GM04503 (cell line): ENCODE data around the gene KLHL36.
A peak's percentile ranks its signal among the peaks of the same experiment; 100 is the strongest.
"Not testable (repeated sequence)": the region's sequence is repeated elsewhere in the genome, so short reads cannot be mapped to it uniquely, and the experiment has no call there.

Source experiments
- DNase-seq: peaks from one replicate; pipeline ENCODE4 v3.0.0-alpha.2; 2012; ENCODE audit warnings: low read depth

The KLHL36 gene

DNA sequence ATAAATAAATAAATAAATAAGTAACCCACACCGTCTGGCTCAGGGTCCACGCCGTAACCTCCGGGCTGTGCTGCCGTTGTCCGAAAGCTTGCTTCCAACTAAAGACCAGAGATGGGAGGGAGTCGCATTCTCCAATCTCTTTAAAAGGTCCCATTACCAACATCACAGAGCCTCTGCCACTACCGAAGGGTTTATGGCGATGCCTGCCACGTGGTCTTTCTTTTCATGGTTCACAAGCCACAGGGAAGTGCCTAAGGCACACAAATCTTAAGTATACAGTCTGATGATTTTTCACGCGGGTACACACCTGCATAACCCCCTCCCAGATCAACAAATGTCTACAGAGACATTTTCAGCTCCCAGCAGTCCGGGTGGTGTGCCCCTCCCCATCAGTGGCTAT is 31.8 kb upstream of the KLHL36 start:
- DNase-seq, result no peak

DNA sequence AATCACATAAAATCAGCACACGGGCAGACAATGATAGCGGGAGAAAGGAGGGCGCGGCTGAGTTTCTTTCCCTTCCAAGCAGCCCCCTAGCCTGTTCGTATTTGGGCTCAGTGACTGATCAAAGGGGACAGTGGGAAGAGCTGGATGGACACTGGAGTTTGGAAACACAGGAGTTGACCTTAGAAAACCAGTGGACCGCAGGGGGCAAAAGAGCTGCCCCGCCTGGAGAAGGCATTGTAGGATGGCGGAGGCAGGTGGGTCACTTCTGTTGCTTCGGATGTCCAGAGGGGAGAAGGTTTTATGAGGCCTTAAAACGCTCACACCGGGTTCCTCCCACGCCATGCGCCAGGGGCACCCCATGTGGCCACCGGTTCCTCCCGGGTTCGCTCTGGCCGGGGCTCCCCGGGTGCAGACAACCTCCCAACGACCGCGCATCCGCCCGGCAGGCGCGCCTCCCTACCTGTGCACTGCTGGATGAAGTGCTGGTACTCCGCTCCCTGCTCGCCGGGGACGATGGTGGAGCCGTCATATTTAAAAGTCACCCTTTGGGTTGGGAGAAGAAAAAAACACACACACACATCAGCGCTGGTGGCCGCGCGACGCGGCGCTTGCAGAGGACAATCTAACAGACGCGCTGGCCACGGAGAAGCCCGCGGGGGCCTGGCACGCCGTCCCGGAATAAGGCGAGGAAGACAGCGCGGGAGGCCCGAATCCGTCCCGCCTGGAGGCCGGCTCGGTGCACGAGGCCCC is 31.1 kb upstream of the KLHL36 start:
- DNase-seq, result no peak

DNA sequence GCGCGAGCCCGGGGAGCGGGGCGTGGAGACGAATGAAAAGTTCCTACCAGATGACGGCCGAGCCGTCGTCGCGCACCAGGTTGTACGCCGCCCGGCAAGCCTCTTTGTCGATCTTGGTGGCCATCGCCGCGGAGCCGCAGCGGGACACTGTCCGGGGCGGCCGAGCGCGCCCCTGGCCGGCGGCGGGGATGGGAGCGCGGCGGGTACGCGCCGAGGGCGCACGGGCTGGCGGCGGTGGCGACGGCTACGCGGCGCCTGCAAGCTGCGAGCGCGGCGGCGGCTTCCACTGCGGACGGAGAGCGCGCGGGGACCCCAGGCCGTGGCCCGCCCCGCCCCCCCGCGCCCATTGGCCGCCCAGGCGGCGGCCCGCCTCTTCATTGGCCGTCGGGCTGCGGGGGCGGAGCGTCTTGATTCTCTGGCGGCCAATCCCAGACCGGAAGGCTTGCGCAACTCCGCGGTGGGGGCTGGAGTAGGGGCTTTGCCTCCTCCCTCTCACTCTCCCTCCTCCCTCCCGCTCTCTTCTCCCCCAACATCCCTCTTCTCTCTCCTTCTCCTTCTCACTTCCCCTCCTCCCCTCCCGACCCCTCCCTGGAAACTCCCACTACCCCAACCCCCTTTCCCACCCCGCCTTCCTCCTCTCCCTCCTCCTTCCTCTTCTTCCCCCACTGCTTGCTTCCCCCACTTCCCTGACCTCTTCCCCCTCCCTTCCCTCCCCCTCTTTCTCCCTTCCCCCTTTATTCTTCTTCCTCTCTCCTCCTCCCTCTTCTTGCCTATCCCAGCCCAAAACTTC is 30.3 kb upstream of the KLHL36 start, which contains the start of gene COTL1:
TSS of gene COTL1 (minus strand) at position 288 of the 790 bp plus-strand sequence. CDS start at position 124, 164 bp downstream.
- peak; percentile 83 for DNase-seq

DNA sequence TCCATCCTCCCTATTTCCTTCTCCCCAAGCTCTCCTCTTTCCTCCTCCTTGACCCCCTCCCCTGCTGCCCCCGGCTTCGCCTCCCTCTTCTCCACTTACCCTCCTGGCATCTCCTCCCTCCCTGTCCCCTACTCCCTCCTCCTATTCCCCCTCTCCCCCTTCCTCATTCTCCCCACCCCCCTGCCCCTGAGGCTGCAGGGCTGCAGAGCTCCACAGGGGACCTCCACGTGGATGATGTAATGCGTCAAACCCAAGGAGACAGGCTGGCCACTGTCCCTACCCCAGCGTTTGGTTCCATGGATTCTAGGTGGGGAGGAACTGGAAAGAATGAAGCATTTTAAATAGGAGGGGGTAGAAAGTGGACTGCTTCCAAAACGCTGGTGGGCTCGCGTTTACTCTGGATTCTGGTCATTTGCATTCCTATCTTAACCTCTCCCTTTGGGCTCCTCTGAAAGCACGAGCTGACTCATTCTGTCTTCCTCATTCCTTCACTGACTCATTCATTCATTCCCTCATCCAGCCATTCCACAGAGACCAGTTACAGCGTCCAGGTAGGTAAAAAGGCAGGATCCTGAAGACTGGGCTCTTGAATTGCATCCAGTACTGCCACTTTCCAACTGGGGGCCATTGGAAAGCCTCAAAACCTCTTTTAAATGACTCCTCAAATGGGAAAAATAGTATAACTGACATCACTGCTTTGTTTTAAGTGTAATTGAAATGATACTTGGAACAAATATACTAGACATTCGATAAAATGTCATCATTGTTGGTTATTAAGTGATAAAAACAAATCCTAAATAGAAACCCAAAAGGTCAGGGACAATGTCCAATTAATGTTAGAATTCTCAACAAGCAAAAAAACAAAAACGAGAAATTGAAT is 29.5 kb upstream of the KLHL36 start:
- DNase-seq, result peak; percentile 96

DNA sequence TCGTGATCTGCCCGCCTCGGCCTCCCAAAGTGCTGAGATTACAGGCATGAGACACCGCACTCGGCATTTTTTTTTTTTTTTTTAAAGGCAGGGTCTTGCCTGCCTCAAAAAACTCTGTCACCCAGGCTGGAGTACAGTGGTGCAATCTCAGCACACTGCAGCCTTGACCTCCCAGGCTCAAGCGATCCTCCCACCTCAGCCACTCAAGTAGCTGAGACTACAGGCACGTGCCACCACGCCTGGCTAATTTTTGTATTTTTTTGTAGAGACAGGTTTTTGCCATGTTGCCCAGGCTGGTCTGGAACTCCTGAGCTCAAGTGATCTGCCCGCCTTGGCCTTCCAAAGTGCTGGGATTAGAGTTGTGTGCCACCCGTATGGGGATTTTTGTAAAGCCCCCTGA is 27.4 kb upstream of the KLHL36 start:
- not testable (repeated sequence) for DNase-seq

DNA sequence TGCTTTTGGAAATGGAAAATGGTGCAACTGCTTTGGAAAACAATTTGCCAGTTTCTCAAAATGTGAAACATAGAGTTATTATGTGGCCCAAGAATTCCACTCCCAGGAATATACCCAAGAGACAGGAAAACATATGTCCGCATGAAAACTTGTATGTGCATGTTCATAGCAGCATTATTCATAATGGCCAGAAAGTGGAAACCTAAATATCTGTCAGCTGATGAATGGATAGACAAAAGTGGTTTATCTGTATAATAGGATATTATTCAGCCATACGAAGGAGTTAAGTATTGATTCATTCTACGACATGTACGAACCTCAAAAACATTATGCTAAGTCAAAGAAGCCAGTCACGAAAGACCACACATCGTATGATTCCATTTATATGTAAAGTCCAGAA is 22.8 kb upstream of the KLHL36 start:
- DNase-seq, result no peak

DNA sequence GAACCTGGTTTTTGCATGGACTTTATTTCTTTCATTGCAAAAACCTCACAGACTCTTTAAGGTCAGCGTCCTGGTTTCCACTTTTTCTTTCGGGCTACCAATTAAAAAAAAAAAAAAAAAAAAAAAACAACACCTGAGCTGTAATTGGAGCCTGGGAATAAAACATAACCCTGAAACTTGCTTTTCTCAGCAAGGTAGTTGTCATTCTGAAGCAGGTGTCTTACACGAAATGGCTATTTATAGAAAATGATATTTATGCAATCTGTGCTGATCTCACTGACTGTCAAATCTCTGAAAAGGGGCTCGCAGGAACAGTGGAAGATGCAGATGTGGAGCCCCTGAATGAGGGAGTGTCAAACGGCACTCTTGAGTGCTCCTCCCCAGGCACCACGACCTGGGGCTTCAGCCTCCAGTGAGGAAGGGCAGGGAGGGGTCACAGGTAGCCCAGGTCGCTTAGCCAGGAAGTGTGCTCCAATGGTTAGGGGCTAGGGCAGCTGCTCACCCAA is 20.0 kb upstream of the KLHL36 start:
- DNase-seq, result no peak

DNA sequence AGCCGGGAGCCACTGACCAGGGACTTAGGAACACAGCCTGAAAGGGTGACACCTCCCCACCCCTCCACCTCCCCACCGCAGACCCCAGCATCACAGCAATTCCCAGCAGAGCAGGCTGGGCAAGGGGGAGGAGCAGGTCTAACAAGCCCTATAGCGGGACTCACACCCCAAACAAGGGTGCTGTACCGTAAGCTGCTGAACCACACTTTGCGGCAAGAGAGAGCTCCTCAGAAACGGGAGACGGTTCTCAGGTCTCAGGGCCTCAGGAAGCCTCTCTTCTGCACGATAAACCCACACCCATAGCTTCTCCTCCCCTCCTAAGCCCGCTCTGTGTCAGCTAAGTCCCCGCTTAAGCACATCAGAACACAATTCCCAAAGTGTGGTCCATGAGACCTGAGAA is 18.7 kb upstream of the KLHL36 start:
- DNase-seq, result no peak

DNA sequence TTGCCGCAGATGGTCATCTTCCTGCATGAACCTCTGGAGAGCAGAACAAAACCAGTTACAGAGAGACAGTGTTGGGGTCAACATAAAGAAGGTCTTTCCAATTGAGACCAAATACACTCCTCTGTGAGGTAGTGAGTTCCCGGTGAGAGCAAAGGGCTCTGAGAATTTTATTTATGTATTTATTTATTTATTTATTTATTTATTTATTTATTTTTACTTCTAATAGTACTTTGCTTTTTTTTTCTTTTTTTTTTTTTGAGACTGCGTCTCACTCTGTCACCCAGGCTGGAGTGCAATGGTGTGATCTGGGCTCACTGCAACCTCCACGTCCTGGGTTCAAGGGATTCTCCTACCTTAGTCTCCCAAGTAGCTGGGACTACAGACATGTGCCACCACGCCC is 18.3 kb upstream of the KLHL36 start:
- DNase-seq, result no peak

DNA sequence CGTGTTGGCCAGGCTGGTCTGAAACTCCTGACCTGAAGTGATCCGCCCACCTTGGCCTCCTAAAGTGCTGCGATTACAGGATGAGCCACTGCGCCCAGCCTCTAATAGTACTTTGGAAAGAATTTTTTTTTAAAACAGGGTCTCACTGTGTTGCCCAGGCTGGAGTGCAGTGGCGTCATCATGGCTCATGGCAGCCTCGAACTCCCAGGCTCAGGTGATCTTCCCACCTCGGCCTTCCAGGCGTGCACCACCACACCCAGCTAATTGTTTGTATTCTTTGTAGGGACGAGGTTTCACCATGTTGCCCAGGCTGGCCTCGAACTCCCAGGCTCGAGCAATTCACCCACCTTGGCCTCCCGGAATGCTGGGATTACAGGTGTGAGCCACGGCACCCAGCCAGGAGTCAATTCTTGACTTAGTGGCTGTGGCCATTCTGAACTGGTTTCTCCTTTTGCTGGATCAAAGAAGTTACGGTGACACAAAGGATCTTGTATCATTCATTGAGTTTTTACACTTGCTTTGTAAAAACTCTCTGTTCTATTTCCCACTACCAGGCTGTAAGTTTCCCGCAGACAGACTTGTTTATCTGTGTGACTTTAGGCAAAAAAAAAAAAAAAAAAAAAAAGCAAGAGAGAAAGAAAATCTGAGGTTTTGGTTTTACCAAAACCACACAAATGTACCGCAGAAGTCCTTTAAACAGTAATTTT is 17.7 kb upstream of the KLHL36 start:
- DNase-seq, result no peak

DNA sequence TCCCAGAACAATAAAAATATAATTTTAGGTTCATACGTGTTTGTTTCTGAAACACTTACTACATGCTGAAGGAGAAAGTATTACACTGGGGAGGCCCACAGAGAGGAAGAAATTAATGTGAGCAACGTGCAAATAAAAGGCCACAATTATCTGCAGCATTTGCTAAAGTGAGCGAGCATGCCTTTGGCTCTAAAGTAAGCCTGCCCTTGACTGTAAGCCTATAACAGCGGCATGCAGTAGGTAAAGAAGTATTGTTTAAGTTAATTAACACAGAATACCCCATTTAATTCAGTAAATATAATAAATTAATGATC is 17.2 kb upstream of the KLHL36 start:
- DNase-seq, result no peak

DNA sequence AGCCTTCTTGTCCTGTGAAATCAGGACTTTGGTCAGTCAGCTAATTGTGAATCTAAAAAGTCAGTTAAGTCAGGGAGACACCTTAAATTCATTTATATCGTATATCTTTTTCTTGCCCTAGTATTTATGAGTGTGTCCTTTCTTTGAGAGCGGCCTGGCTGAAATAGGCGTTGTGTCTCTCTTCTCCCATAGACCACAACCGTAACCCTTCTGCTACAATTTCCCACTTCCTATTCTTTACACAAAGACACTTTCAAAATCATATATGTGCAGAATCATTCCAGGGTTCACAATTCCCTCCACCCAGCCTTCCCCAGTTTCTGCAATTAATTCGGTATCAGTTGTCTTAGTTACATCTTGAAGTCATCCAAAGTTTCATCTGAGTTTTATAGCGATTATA is 16.4 kb upstream of the KLHL36 start:
- no peak for DNase-seq

DNA sequence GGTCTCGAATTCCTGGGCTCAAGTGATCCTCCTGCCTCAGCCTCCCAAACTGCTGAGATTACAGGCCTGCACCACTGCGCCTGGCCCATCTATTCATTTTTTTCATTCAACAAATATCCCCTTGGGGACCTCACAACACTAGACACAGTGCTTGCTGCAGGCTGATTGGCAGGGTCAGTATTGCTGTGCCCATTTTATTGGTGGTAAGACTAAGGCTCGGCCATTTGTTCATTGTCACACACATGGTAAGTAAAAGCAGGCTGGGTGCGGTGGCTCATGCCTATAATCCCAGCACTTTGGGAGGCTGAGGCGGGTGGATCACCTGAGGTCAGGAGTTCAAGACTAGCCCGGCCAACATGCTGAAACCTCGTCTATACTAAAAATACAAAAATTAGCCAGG is 15.4 kb upstream of the KLHL36 start:
- not testable (repeated sequence) for DNase-seq

DNA sequence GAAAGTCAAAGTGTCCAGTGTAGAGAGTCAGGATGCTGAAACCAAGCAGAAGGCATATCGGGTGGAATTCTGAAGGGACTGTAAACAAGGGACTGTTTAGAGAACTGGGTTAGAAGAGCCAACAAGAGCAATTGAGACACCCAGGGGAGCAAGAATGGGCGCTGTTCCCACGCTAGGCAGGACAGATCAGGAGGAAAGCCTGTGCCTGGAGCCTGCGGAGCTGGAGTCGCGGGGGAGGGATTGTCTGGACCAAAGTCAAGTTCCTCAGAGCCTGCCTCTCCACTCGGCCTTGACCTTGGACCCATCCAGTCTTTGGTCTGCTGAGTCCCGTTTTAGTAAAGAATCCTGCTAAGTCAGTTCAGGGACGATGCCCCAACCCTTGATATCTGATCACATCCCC is 14.7 kb upstream of the KLHL36 start:
- no peak for DNase-seq

DNA sequence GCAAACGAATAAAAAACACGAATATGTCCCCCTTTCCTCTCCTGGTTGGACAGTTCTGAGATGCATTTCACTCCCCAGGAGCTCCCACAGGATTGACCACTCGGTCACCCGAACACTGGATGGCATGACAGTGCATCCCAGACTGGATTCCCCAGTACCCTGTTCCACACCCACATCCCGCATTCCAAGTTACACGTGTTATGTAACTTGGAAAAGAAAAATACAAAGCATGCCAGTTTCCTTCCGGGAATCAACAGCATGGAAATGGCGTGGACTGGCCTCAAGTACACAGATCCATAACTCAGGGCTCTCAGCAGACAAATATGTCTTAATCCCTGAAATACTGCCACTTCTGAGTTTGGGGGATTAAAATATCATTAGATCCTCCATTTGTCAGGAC is 12.6 kb upstream of the KLHL36 start:
- no peak for DNase-seq

DNA sequence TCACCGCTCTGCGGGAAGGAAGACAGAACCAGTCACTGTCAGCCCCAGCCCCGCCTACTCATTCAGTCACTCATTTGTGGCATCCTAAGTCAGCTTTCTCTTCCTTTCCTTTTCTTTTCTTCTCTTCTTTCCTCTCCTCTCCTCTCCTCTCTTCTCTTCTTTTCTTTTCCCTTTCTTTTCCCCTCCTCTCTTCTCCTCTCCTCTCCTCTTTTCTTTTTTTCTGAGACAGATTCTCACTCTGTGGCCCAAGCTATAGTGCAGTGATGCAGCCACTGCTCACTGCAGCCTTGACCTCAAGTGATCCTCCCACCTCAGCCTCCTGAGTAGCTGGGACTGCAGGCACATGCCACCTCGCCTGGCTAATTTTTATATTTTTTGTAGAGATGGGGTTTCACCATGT is 10.6 kb upstream of the KLHL36 start:
- DNase-seq, result no peak

DNA sequence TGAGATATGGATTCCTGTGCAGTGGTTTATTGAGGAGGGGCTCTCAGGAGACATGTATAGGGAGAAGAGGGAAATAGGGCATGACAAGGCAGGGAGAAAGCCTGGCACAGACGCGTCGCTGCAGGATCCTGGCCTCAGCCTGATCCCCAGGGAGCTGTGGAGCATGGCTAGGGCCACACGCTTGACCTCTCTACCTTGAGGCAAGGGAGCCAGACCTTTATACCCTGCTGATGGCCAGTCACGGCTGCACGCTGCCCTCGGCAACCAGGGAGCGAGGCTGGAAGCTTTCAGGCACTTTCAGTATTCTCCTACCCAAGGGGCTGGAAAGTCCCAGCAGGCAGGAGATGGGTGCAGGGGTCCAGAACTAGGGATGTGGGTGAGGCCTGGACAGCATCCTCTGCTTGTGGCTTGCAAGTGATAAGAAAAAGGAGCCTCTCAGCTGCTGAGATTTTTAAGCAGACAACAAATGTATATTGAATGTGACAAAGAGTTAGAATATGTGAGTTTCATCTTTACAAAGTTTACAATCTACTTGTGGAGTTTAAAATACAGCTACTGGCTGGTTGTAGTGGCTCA is 10.0 kb upstream of the KLHL36 start:
- no peak for DNase-seq

DNA sequence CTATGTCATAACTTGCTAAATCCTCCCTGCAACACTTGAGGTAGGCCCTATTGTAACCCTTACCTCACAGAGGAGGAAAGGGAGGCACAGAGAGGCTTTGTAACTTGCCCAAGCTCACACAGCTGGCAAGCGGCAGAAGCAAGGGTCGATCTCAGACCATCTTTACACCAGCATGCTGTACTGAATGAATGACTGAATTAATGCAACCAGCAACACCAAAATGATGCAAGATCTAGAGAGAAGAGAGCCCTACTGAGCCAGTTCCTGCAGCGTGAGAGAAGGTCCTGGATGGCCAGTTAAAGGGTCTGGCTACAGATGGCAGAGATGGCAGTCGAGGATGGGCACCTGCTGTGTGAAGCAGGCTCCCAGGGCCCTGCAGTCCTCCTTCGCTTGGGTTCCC is 8.2 kb upstream of the KLHL36 start:
- DNase-seq, result no peak

DNA sequence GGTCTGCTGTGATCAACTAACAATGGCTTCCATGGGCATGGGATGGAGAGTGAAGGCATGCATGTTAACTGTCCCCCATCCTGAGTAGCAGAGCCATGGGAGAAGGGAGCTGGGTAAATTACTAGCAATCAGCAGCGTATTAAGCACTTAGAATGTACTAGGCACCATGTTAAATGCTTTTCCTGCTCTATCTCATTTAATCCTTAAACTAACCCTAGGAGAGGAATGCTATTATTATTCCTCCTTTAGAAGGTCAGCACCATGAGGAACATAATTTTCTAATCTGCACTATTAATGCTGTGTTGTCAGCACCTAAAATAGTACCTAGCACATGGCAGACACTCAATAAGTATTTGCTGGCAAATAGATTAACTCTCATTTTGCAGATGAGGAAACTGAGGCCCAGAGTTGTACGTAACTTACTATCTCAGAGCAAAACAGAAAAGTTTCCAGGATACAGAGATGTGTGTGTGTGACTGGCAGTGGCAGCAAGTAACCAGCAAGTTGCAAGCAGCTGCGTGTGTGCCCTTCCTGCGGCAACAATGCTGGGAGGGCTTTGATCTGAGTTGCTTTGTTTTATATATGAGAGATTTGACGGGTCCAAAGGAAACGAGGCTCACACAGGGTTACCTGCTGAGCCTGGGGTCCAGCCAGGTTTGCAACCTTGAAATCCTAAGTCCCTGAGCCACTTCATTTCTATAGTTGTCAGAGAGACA is 6.5 kb upstream of the KLHL36 start:
- DNase-seq, result no peak

DNA sequence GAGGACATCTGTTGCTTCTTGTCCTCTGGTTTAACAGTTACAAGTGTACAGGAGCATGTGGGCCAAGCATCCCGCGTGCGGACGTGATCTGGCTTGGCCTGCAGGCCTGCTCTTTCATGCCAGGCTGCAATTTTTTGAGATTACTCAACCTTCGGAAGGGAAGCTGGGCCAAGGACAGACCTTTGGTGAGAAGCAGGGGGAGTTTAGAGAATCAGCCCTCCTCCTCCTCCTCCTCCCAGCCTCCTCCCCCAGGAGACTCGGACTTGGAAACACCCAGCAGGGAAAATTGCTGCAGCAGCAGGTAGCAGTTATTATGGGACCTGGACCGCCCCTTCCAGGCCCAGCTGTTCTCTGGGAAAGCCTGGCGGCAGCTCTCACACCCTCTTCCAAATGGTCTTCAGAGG is 5.1 kb upstream of the KLHL36 start:
- DNase-seq, result peak; percentile 91

DNA sequence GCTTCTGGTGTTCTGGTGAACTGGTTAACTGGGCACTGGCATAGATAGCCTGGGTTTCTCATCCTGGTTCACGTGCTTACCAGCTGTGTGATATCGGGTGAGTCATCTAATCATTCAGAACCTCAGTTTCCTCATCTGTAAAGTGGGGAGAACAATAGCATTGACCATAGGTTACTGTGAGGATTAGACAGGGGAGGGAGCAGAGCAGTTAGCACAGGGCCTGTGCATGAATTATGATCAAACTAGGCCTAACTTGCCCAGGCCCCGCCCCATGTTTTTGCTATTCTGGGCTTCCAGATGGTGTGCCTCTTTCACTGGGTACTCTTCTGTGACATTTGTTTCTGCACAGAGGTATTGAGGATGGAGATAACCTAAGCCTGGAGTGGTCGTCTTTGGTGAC is 4.6 kb upstream of the KLHL36 start:
- no peak for DNase-seq
